Measurements from ENCODE around the gene AGAP1.

Gene AGAP1

DNA sequence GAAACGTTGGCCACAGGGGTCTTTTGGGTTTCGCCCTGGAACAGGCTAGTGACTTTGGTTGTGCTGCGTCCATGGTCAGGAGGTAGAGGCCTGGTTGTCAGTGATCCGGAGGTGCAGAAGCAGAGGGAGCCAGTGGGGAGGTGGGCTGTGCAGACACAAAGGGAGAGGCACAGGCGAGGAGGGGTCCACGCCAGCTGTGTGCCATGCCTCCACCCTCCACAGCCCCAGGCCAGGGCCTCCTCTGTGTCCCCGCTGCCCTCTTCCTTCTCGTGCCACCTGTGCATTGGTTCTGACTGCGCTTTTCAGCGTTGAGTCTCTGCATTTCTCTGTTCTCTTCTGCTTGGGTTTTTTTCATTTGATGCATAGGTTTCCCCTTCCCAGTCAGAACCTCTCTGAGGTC, 553.3 kb downstream of the AGAP1 start:
- TF ChIP-seq, protein P1, sequence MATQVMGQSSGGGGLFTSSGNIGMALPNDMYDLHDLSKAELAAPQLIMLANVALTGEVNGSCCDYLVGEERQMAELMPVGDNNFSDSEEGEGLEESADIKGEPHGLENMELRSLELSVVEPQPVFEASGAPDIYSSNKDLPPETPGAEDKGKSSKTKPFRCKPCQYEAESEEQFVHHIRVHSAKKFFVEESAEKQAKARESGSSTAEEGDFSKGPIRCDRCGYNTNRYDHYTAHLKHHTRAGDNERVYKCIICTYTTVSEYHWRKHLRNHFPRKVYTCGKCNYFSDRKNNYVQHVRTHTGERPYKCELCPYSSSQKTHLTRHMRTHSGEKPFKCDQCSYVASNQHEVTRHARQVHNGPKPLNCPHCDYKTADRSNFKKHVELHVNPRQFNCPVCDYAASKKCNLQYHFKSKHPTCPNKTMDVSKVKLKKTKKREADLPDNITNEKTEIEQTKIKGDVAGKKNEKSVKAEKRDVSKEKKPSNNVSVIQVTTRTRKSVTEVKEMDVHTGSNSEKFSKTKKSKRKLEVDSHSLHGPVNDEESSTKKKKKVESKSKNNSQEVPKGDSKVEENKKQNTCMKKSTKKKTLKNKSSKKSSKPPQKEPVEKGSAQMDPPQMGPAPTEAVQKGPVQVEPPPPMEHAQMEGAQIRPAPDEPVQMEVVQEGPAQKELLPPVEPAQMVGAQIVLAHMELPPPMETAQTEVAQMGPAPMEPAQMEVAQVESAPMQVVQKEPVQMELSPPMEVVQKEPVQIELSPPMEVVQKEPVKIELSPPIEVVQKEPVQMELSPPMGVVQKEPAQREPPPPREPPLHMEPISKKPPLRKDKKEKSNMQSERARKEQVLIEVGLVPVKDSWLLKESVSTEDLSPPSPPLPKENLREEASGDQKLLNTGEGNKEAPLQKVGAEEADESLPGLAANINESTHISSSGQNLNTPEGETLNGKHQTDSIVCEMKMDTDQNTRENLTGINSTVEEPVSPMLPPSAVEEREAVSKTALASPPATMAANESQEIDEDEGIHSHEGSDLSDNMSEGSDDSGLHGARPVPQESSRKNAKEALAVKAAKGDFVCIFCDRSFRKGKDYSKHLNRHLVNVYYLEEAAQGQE (IDR thresholded peaks at IDR 0.05; ENCODE audit: insufficient read depth in 1 of 2, low read depth in 2 of 2, low read length in 2 of 2) = no peak
- TF ChIP-seq SIN3A (IDR thresholded peaks at IDR 0.05; ENCODE audit: borderline replicate concordance, insufficient read depth, low read length) = no peak
- TF ChIP-seq FOXP2 (optimal IDR thresholded peaks at IDR 0.05; ENCODE audit: borderline replicate concordance, extremely low read depth, extremely low read length, insufficient read depth) = no peak
- TF ChIP-seq POLR2AphosphoS5 (IDR thresholded peaks at IDR 0.05; ENCODE audit: low read depth, low read length) = no peak
- TF ChIP-seq TAF1 (IDR thresholded peaks at IDR 0.05; ENCODE audit: borderline replicate concordance, insufficient read depth, low read length) = no peak

DNA sequence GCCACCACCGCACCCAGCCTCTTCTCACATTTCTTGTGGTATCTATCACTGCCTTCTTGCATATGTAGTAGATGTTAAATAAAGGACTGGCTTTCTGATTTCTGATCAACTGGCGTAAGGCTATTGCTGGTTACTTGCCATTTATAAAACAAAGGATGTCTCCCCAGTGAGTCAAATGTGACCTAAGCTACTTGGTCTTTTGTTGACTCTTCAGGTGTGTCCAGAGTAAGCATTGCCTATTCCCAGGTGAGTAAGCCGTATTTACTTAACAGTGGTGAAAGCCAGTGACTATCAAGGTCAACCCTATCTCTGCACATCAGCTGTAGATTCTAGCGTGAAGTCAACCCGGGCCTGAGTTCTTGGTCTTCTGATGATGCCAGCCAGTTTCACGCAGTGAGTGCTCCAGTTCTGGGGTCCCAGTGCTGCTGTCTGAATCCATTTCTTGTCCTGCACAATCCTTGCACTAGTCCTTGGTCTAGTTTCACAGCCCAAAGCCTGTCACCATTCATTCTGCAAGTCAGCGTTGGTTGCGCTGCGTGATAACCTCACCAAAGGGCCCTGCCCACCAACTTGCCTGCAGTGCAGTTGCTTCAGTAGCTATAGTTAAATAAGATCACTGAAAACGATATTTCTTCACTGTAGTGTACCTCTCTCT, 554.2 kb downstream of the AGAP1 start:
- TF ChIP-seq POLR2AphosphoS5 (IDR thresholded peaks at IDR 0.05; ENCODE audit: low read depth, low read length) (no peak), SIN3A (IDR thresholded peaks at IDR 0.05; ENCODE audit: borderline replicate concordance, insufficient read depth, low read length) (no peak), TAF1 (IDR thresholded peaks at IDR 0.05; ENCODE audit: borderline replicate concordance, insufficient read depth, low read length) (no peak), FOXP2 (optimal IDR thresholded peaks at IDR 0.05; ENCODE audit: borderline replicate concordance, extremely low read depth, extremely low read length, insufficient read depth) (no peak)
- TF ChIP-seq, protein P1 (IDR thresholded peaks at IDR 0.05; ENCODE audit: insufficient read depth in 1 of 2, low read depth in 2 of 2, low read length in 2 of 2) = no peak

GRCh38 chr2:236049981-236050380, 556.1 kb downstream of the AGAP1 start:
- TF ChIP-seq TAF1 (IDR thresholded peaks at IDR 0.05; ENCODE audit: borderline replicate concordance, insufficient read depth, low read length) = no peak
- TF ChIP-seq SIN3A (IDR thresholded peaks at IDR 0.05; ENCODE audit: borderline replicate concordance, insufficient read depth, low read length) = no peak

DNA sequence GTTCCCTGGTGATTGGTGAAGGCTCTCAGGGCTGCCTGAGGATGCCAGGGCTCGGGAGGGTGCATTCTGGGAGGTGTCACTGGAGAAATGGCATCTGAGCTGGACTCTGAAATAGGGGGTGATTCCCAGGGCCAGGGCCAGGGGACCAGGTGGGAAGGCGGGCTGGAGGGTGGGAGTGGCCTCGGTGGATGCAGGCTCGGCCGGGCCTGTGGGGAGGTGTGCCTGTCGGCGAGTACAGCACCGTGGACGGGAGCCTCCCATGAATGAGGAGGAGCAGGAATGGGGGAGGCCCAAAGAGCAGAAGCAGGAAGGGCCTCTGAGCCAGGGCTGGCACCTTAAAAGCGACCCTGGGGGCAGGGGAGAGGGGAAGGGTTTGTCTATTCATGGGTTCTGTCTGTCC, 557.5 kb downstream of the AGAP1 start:
- no peak for TF ChIP-seq POLR2AphosphoS5 (IDR thresholded peaks at IDR 0.05; ENCODE audit: low read depth, low read length)
- TF ChIP-seq FOXP2 (optimal IDR thresholded peaks at IDR 0.05; ENCODE audit: borderline replicate concordance, extremely low read depth, extremely low read length, insufficient read depth) = no peak
- TF ChIP-seq, protein P1 (IDR thresholded peaks at IDR 0.05; ENCODE audit: insufficient read depth in 1 of 2, low read depth in 2 of 2, low read length in 2 of 2) = no peak
- TF ChIP-seq SIN3A (IDR thresholded peaks at IDR 0.05; ENCODE audit: borderline replicate concordance, insufficient read depth, low read length) = no peak
- TF ChIP-seq TAF1 (IDR thresholded peaks at IDR 0.05; ENCODE audit: borderline replicate concordance, insufficient read depth, low read length) = no peak

GRCh38 chr2:236051806-236052205, 558.0 kb downstream of the AGAP1 start:
- TF ChIP-seq POLR2AphosphoS5 (IDR thresholded peaks at IDR 0.05; ENCODE audit: low read depth, low read length) (no peak), FOXP2 (optimal IDR thresholded peaks at IDR 0.05; ENCODE audit: borderline replicate concordance, extremely low read depth, extremely low read length, insufficient read depth) (no peak), TAF1 (IDR thresholded peaks at IDR 0.05; ENCODE audit: borderline replicate concordance, insufficient read depth, low read length) (no peak), SIN3A (IDR thresholded peaks at IDR 0.05; ENCODE audit: borderline replicate concordance, insufficient read depth, low read length) (no peak)
- TF ChIP-seq, protein P1 (IDR thresholded peaks at IDR 0.05; ENCODE audit: insufficient read depth in 1 of 2, low read depth in 2 of 2, low read length in 2 of 2) = no peak
